ENCODE data around the gene IFITM2. TPM values are rescaled to one million over a fixed set of nuclear protein-coding genes. Genes with fewer than 3 reads are reported as not detected.
A peak's percentile ranks its signal among the peaks of the same experiment; 100 is the strongest.

Gene IFITM2
- total and polyA plus RNA-seq, 2 of the 13 experiments (the other 11 are each of a cell fraction or from before 2014, with no cell fraction given): 13.8 to 267 TPM

GRCh38 chr11:279966-280705 is 27.5 kb upstream of the IFITM2 start (continued):
- no peak for TF ChIP-seq DMTF1 (CRISPR knock-in tag; IDR thresholded peaks at IDR 0.05)
- no peak for TF ChIP-seq ZNF607 (CRISPR knock-in tag; IDR thresholded peaks at IDR 0.05; ENCODE audit: borderline replicate concordance)
- TF ChIP-seq E2F5 (CRISPR knock-in tag; conservative IDR thresholded peaks at IDR 0.05): no peak

GRCh38 chr11:280706-281485 is 26.7 kb upstream of the IFITM2 start:
- H3K79me2 ChIP-seq (ENCODE audit: insufficient read depth, low read length): no peaks in the 10 kb centered on the region
- CTCF ChIA-PET (ENCODE audit: low intra/inter-chr PET ratio, low total read pairs): no interaction called here
- no TSS peak for BruUV-seq (replicated peaks)
- intact Hi-C loops (cut with micrococcal nuclease; ENCODE audit: unreplicated experiment) (no loop called here), in situ Hi-C loops (cut with HindIII; ENCODE audit: extremely low pct_ligation_motif_present, low pct_unique_long_range_greater_than_20kb) (no loop called here)
- FAIRE-seq (no peak), ATAC-seq (no peak), DNase-seq (ENCODE audit: low spot score) (no peak)
- H3K9ac ChIP-seq (ENCODE audit: insufficient read depth, low read depth, low read length): no peak overlapping the region
- H3K9me3 ChIP-seq (ENCODE audit: low read length): no peaks in the 10 kb centered on the region
- no peak overlapping the region for H3K4me3 ChIP-seq (replicated peaks in 1 of 3; ENCODE audit: insufficient read depth in 1 of 3, low read depth in 2 of 3, low read length in 3 of 3)
- H3K4me2 ChIP-seq (ENCODE audit: low read depth, low read length): 0 out of 2 replicates have a peak overlapping the region, but pooled peaks have one; percentile 55
- peaks cover 20% of the 10 kb centered on the region for H3K4me1 ChIP-seq (ENCODE audit: insufficient read depth, low read length)
- peaks cover 7 to 76% of the 10 kb centered on the region in 2 experiments for H3K27me3 ChIP-seq (ENCODE audit: control insufficient read depth in 1 of 2, insufficient read depth in 2 of 2, low read length in 2 of 2)
- 84% methylated on average over 45 of the region's 79 CpGs for WGBS (ENCODE audit: low lambda C conversion rate)
- H3K27ac ChIP-seq (ENCODE audit: extremely low read length, insufficient read depth, low read length): no peak overlapping the region
- H2AFZ ChIP-seq (ENCODE audit: low read length): no peak overlapping the region
- no peaks in the 10 kb centered on the region for H4K20me1 ChIP-seq (ENCODE audit: insufficient read depth, low read length)
- POLR2A ChIA-PET: no interaction called here
- H3K36me3 ChIP-seq (replicated peaks in 1 of 2; ENCODE audit: control insufficient read depth in 1 of 2, insufficient read depth in 2 of 2, low read length in 2 of 2): no peaks in the 10 kb centered on the region
- TF ChIP-seq RNF219 (CRISPR knock-in tag; IDR thresholded peaks at IDR 0.05) (no peak), ZNF891 (CRISPR knock-in tag; IDR thresholded peaks at IDR 0.05) (no peak), SRF (IDR thresholded peaks at IDR 0.05; ENCODE audit: low read depth, low read length) (no peak), PATZ1 (CRISPR knock-in tag; IDR thresholded peaks at IDR 0.05) (no peak), STAT6 (CRISPR knock-in tag; IDR thresholded peaks at IDR 0.05; ENCODE audit: borderline replicate concordance) (no peak), NCOR1 (IDR thresholded peaks at IDR 0.05; ENCODE audit: borderline replicate concordance, low read length) (no peak)

Measured in HepG2 (cell line).